ENCODE measurements around the gene ISM1.

Gene ISM1

DNA sequence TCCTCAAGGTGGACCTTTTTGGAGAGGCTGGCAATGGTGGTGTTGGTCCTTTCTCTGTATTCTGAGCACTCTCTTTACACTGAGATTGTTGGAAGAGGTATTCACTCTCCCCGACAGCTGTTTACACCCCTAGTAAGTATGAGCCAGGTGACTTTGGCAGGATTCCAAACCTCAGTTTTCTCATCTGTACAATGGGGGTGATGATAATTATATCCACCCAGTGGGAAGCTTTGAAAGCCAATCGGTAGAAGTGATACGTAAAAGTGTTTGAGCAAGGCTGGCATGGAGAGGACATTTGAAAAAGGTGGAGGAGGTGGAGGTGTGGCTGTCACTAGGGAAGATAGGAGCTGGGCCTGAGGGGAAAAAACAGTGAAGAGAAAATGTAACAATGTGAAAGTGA lies 35.5 kb downstream of the ISM1 start:
- no peak for DNase-seq (ENCODE audit: low read depth, low spot score)

DNA sequence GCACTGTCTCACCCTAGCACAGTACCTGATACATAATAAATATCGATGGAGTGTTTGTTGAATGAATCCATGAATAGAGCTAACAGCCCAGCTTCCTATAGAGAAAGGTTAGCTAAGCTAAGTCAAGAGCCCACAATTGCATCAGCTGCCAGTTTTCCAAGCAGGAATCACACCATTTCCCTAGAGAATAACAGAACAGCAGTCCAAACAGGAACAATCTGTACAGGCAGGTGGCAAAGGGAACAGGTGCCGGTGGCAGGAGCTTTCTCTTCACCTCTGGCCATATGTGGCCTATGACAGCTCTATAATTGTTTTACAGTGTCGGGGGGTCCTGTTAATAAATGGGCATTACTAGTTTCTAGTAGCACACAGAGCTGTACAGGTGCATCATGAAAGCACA lies 38.8 kb downstream of the ISM1 start:
- DNase-seq (ENCODE audit: low read depth, low spot score) = no peak

DNA sequence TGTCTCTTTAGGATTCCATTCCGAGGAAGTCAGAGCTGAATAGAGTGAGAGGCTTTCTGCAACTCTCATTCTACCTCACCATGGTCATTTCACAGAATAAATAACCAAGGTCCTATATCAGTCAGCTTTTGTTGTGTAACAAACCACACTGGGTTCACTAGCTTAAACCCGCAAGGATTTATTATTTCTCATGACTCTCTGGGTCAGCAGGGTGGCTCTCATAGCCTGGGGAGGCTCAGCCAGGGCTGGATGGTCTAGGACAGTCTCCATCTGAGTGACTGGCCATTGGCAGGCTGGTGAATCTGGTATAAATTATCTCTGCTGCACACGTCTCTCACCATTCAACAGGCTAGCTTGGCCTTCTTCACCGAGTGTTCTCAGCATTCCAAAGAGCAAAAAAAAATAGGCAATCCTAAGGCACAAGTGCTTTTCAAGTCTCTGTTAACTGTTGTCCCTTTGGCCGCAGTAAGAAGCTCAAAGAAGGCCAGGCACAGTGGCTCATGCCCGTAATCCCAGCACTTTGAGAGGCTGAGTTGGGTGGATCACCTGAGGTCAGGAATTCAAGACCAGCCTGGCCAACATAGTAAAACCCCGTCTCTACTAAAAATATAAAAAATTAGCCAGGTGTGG lies 39.7 kb downstream of the ISM1 start:
- DNase-seq (ENCODE audit: low read depth, low spot score) = no peak

DNA sequence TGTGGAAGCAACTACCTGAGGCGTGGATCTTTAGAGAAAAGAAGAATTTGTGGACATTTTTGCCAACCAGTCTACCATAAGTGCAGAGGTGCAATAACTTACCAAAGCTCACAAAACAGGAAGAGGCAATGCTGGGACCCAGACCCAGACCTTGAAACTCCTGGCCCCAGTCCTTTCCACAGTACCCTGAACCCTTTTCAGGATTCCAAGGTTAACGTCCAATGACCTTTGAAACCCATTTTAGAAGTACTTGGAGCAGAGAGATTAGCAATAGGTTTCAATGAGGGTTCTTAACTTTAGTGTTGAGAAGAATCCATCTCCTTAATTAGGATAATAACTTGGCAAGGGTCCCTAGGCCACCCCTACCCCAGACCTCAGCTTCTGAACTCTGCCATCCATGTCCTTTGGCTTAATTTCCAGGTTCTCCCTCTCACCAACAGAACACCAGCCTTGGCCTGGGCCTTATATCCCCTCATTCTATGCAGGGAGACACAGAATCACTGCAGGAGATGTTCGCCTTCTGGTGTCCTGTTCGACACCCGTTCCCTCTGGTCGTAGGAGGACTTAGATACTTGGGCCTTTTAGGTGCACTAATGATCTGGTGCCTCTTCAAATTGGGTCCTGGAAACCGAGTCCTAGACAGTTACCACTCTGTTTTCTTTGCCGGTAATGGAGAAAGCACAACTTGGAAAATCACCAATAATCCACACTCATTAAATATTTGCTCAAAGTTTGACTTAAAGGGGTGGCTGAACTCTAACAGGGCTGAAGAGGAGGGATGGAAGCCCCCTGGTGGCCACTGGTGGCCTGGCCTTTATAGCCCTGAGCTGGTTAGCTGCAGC lies 40.6 kb downstream of the ISM1 start:
- peak; percentile 27 for DNase-seq (ENCODE audit: low read depth, low spot score)

DNA sequence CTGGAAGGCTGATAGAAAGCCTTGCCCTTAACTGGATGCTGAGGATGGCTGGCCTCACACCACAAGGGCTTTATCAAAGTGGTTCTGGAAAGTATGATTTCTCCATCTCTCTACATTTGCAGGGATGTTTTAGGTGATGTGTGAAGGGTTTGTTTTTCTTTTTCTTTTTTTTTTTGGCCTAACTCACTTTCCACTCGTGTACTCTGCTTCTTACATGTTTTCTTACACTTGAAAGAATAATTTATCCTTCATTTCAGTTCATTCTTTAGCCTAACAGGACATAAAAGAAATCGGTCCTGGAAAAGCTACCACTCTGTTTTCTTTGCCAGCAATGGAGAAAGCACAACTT lies 41.2 kb downstream of the ISM1 start:
- DNase-seq (ENCODE audit: low read depth, low spot score) = no peak

DNA sequence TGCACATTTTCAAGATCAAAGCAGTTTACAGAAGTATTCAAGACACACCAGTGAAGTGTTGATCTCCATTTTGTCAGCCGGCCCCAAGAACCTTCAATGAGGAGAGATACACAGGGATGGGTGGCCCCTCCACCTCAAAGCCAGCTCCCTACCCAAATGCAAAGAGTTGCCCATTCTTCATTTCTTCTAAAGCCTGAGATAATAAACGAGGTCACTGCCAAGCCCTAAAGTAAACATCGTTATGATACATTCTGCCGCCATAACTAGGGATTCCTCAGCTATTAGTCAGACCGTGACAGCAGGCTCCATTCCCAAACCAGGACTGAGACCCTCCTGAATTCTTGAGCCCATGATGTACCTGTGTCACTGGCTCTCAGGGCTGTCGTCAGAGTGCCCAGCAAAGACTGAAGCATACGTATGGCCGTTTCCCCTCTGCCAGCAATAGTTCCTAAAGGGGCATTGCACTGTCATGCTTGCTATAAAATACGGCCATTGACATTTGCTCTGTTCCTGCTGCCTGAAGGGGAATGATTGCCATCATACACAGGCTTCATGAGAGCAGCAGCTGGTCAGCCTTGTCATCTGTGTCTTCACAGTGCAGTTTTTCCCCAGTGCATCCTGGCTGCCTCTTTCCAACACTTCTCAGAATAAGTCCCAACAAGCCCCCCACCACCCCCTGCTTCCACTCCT lies 41.7 kb downstream of the ISM1 start:
- no peak for DNase-seq (ENCODE audit: low read depth, low spot score)

DNA sequence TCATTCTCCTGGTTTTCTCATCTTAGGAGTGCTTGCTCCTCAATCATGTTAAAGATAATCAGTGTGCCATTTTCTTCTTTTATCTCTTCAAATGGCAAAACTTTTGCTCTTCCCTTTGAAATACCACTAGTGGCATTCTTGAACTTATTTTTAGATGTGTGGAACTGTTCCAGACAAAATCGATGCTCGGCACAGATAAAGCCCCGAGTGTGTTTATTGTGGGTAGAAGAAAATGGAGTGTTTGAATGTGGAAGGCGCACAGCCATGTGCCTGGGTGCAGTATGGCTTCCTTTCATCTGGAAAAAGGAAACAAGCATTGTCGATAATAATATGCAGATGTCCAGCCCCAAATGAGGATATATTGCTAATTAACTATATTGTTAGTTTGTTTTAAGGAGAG lies 42.4 kb downstream of the ISM1 start:
- DNase-seq (ENCODE audit: low read depth, low spot score) = no peak

DNA sequence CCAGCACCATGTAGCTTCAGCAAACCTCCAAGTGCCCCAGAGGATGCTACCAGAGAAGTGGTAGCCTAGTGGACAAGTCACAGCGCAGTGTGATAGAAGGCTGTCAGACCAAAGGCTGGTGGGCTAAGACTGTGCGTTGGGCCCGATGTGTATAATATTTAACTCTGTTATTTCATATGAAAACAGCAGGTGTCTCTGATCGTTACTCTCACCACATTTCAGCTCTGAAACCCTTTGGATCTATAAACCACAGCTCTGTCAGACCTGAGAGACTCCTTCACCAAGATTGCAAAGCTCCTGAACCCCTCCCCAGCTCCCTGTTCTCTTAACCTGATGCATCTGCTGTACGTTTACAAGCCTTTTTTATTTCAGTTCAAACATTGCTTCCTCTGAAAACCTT lies 43.8 kb downstream of the ISM1 start:
- no peak for DNase-seq (ENCODE audit: low read depth, low spot score)

DNA sequence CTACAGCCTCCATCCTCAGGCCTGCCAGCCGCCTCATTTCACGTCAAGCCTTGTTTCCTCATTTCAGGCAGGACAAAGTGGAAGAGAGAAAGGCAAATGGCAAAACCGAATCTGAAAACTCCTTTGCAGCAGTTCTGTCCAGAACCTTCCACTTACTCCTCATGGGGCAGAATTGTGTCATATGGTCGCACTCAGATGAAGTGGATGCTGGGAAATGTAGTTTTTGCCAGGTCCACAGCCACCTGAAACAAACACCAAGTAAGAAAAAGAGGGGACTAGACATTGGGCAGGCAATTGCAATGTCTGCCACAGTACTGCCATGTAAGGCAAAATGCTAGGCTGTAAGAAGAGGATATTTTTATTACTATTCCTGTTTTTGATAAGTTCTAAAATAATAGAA lies 44.9 kb downstream of the ISM1 start:
- no peak for DNase-seq (ENCODE audit: low read depth, low spot score)

DNA sequence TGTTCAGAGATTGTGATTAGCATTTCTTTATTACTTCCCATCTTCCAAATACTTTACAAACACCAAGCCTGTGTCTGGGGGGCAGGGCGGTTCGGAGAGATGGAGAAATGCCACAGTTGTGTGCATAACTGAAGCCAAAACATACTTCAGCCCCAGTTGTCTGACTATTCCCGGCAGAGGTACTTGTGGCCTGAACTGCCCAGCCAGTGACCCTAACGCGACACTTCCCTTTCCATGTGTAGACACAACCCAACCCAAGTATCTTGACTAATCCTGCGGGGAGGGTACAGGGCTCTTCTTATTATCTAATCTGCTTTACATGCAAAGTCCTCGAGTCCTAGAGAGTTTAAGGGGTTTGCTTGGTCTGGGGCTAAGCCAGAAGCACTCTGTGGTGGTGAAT lies 46.2 kb downstream of the ISM1 start:
- DNase-seq (ENCODE audit: low read depth, low spot score) = no peak

DNA sequence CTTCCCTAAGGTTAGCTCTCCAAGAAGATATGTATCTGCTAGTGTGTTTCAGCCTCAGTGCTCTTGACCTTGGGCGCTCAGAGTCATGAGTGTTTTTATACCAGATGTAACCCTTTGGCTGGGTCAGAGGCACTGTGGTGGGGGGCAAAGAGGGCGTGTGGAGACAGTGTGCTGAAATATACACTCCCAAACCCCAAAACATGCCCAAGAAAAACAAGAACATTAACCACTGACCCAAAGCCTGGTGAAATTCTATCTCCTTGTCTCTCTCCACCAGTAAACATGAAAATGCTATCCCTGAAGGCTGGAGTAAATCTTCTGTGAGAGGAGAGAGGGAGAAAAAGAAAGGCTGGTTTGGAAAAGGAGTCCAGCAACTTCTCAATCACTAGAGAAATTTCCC lies 47.9 kb downstream of the ISM1 start:
- DNase-seq (ENCODE audit: low read depth, low spot score) = no peak

DNA sequence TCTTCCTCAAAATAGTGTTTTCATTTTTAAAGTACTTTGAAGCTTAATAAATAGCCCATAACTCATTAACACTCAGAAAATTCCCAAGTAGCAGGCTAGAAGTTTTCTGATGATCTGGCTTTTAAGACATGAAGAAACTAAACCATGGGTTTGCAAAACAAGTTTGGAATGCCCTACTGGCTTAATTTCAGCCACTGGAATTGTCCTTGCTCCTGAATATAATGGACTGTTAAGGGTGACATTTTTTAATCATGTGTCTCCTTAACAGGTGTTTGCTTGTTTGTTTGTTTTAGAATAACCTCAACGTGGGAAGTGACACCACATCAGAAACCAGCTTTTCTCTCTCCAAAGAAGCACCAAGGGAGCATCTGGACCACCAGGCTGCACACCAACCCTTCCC lies 49.1 kb downstream of the ISM1 start:
- DNase-seq (ENCODE audit: low read depth, low spot score) = no peak

DNA sequence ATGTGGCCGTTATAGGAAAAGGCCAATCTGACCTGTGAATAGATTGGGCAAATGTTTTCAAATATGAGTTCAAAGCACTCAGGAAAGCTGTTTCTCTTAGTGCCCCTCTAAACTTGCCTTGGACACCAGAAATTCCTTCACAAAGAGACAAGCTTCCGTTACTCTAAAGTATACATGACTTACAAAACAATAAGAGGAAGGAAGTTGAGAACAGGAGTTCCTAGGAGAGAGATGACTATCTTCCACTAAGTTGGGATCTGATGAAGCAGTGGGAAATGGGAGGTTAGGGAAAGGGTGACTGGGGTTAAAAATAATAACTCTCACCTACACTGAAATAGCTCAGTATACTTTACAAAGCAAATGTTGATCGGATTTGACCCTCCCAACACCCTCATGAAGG lies 50.0 kb downstream of the ISM1 start:
- DNase-seq (ENCODE audit: low read depth, low spot score) = no peak

DNA sequence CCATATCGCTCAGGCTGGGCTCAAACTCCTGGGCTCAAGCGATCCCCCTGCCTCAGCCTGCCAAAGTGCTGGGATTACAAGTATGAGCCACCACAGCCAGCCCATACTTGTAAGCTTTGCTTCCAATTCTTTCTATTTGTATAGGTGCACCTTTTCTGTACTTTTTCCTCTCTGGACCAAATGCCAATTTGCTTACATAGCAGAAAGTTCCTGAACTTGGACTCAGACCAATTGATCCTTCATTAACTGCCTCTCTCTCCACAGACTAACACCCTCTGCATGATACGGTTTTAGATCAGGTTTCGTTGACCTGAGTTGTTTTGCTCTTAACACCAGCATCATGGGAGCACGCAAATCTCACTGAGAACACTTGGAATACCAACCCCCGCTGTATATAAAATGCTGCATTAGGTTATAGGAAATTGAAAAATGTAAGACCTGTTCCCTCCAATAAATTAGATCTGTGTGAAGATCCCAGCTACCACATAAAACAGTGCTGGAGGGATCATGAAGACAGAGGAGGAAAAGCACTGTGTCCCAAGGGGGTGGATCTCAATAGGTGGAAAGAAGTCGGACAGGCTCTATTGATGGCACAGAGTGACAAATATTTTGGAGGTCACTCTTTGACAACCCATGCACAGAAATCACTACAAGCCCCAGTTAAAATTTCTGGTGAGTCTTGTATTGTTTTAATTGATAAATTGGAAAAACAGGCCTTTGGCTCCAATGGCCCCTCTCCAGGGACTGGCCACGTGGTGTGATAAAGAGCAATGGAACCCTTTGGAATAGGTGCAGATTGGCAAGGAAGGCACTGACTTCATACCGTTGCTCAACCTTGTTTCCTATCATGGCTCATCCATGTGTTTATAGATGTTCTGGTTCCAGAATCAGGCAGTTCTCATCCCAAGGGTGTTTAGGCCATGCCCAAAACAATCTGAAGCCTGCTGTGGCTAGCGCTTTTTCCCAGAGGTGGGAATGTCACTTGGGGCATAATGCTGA lies 51.2 kb downstream of the ISM1 start:
- DNase-seq (ENCODE audit: low read depth, low spot score) = no peak

DNA sequence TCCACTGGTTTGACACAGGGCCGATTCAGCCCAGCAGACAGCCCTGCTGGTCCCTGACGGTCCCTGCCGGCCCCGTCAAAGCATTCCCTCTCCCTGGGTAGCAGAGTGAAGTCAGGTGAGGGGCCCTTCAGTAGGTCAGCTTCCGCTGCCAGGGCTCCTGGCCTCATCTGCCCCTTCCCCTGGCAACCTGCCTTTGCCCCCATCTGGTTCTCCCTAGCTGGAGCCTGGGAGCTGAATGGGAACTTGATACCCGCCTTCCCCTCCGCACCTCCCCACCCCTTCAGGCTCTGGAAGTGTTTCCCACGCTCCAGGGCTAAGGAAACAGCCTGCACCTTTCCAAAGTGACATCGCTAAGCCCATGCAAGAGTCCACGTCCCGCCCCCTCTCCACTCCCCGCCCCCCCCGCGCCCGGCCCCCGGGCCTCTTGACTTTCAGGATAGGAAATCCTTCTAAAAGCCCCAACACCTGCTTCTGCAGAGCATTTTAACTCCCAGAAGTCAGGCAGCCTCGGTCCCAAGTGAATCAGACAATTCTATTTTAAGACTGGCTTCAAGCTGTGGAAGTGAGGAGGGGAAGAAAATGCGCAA lies 53.3 kb downstream of the ISM1 start:
- DNase-seq (ENCODE audit: low read depth, low spot score) = no peak

DNA sequence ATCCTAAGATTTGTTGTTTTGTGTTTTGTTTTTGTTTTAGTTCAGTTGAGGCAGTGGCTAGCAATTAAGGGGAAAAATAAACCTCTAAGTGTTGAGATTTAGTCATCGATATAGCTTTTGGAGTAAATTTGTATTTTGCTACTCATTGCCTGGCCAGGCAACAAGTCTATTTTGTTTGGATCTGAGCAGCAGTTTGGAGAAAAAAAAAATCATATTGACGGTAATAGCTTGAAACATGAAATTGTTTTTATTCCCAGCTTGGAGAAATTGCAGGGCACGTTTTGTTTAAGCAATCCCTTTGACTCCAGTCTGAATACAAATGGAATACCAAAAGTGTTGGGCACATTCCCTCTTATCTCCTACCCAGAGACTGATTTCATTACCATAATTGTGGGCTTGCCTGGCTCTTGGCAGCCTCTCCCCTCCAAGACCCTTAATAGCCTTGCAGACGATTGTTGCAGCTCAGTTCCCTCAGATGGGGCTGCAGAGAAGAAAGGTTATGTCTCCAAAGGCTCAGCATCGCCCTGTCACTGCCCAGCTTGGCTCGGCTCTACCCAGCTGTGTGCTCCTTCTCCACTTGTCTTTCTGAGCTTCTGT lies 56.0 kb downstream of the ISM1 start:
- no peak for DNase-seq (ENCODE audit: low read depth, low spot score)

DNA sequence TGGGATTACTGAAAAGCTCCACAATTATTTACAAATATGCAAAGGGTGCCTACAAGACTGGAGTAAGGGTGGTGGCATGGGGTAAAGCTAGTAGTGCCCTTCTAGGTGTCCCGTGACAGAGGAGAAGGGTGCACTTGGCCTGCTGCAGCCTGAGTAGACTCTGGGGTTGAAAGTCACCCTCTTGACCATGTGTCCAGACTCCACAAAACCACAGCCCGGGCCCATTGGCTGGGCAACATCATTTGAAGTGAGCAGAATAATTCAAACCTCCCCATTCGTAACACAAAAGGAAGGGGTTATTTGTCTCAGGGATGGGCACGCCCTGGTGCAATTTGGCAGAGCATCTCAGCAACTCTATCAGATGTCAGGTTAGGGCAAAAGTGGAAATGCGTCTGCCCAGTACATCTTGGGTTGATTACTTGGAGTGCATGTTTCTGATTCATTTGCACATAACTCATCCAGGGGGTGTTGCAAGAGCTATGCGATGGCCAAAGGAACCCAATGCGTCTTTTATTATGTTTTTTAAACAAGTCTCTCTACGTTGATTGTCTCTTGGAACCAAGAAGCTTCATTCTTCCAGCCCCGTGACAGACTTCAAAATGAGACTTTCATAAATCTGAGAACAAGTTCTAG lies 56.7 kb downstream of the ISM1 start:
- DNase-seq (ENCODE audit: low read depth, low spot score) = no peak

DNA sequence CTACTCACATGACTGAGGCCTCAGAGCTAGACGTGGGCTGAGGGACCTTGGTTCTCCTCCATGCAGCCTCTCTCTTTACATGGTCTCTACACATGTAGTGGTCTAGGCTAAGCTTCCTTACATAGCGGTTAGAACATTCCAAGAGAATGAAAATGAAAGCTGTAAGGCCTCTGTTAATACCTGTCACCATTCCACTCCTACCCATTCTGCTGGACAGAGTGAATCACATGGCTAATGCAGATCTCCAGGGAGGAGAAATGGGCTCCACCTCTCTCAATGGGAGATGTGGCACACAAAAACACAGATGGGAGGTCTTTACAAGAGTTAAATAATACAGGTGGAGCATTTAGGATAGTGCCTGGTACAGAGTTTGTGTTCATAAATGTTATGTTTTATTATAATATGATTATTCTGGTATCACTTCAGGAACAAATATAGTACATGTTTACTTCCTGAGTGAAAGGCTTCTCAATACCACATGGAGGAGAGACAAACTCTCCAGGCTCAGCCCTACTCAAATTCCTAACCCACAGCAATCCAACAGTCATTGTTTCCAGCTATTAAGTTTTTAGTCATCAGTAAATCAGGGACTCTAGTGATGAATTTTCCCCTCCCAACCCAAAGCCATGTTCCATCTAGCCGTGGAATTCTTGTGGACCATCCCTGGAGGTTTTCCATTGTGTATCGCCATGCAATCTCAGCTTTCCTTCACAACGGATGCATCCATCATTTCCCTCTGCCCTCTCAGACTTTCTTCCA lies 57.9 kb downstream of the ISM1 start:
- no peak for DNase-seq (ENCODE audit: low read depth, low spot score)

DNA sequence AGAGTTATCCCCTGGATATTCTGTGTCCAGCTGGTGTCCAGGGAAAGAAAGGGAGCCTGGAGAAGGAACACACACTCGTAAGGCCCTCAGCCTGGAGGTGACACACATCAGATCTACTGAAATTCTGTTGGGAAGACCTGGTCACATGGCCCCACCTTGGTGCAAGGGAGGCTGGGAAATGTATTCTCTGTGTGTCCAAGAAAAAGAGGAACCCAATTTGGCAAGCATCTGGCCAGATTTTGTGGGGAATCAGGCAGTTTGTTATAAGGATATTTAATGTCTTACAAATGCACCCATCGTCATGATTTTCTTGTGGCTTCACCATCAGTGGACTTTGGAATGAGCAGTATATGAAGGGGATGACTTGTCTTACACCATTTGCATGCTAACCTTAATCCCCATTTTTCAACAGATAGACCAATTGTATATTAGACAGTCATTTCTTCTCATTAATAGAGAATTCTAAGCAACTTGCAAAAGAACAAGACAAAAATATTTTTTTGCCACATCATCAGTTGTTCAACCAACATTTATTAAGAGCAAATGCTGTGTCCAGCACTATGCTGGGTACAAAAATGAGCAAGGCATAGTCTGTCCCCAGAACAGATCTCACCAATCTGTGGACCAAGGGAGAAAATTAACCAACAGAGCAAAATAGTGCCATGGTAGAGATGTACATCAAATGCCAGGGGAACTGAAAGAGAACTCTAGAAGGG lies 59.7 kb downstream of the ISM1 start:
- no peak for DNase-seq (ENCODE audit: low read depth, low spot score)

All from brain pericyte (primary cell).